Subcutaneous abdominal adipose tissue (tissue), 5 donors: ENCODE results near the gene CATSPERE.
A peak's percentile ranks its signal among the peaks of the same experiment; 100 is the strongest.
"Not testable (repeated sequence)": the region's sequence is repeated elsewhere in the genome, so short reads cannot be mapped to it uniquely, and the experiment has no call there.

ENCODE experiments used
- H3K27ac ChIP-seq: one replicate; pipeline ENCODE4 v1.7.0; 2013; ENCODE audit warnings: low read depth, mild to moderate bottlenecking, inconsistent platforms, low read length, moderate library complexity
- H3K27me3 ChIP-seq, 5 donors: one replicate each; pipeline ENCODE4 v1.7.0; 2013; ENCODE audit warnings: low read length in 5 of 5, inconsistent platforms in 1 of 5; ENCODE audit not compliant: control insufficient read depth in 5 of 5, insufficient read depth in 4 of 5
- H3K36me3 ChIP-seq, 5 donors: one replicate each; pipeline ENCODE4 v1.7.0; 2013; ENCODE audit warnings: low read length in 5 of 5; ENCODE audit not compliant: control insufficient read depth in 5 of 5, insufficient read depth in 5 of 5
- H3K4me1 ChIP-seq, 5 donors: one replicate each; pipeline ENCODE4 v1.7.0; 2013; ENCODE audit warnings: low read length in 5 of 5, mild to moderate bottlenecking in 3 of 5, moderate library complexity in 1 of 5; ENCODE audit not compliant: control insufficient read depth in 5 of 5, insufficient read depth in 5 of 5
- H3K4me3 ChIP-seq, 5 donors: one replicate each; pipeline ENCODE4 v1.7.0; 2013; ENCODE audit warnings: low read length in 5 of 5, low read depth in 1 of 5
- H3K9ac ChIP-seq, 5 donors: one replicate each; pipeline ENCODE4 v1.7.0; 2013; ENCODE audit warnings: low read length in 5 of 5, mild to moderate bottlenecking in 4 of 5, moderate library complexity in 3 of 5
- H3K9me3 ChIP-seq, 5 donors: one replicate each; pipeline ENCODE4 v1.7.0; 2013; ENCODE audit warnings: low read length in 5 of 5; ENCODE audit not compliant: control insufficient read depth in 5 of 5
- donor health status: healthy.
- donor health status: healthy.
- donor health status: healthy.
- donor health status: healthy.
- donor health status: healthy.

CATSPERE gene

DNA sequence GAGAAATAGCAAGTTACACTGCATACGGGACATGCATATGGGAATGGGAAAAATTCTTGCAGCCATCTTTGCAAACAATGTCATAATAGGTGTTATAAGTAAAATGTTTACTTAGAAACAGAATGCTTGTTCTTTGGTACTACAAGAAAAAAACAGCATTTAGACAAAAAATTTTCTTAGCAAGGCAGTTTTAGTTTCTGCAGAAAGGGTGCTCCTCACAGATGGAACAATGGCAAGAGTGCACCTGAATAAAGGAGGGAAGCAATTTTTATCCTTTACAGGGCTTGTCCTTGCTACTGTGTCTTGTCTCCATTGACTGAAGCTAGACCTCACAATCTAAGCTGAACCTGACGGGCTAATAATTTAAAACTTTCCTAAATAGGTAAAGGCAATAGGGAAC lies 112.7 kb downstream of the CATSPERE start:
- H3K4me1 ChIP-seq, result no peaks in the 10 kb centered on the region
- peak overlapping the region in 2 of 5 donors; percentile 6 to 51 for H3K4me3 ChIP-seq
- H3K27ac ChIP-seq, result no peak overlapping the region
- no peak overlapping the region for H3K9ac ChIP-seq
- no peaks in the 10 kb centered on the region for H3K27me3 ChIP-seq
- peaks cover 20 to 45% (median 35%) of the 10 kb centered on the region in 5 donors for H3K9me3 ChIP-seq
- H3K36me3 ChIP-seq, result peaks cover 0 to 3% (median 0%) of the 10 kb centered on the region in 5 donors

DNA sequence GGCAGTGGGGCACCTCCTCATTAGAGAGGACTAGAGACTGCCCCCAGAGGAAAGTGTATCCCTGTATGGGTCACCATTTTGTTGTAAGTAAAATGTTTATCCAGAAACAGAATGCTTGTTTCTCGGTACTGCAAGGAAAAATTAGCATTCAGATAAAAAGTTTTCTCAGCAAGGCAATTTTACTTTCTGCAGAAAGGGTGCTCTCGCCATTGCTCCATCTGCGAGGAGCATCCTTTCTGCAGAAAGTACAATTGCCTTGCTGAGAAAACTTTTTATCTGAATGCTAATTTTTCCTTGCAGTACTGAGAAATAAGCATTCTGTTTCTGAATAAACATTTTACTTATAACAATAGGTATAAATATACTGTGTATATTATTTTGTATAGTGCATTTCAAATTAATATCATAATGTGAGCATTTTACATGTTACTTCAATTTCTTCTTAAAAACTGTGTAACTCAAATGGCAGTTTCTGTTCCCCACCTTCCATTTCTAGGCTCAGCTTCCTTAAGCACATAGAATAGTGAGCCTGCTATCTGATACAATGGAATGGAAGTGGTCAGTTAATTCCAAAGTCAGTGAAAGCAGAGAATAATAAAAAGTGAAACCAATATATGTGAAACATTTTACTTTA lies 115.3 kb downstream of the CATSPERE start:
- H3K4me1 ChIP-seq, result no peaks in the 10 kb centered on the region
- peaks cover 0 to 6% (median 0%) of the 10 kb centered on the region in 5 donors for H3K36me3 ChIP-seq
- no peak overlapping the region for H3K27ac ChIP-seq
- H3K4me3 ChIP-seq, result peak overlapping the region in 3 of 5 donors; percentile 51 to 61 (median 54)
- H3K9me3 ChIP-seq, result peaks cover 20 to 44% (median 35%) of the 10 kb centered on the region in 5 donors
- no peak overlapping the region for H3K9ac ChIP-seq
- H3K27me3 ChIP-seq, result no peaks in the 10 kb centered on the region

DNA sequence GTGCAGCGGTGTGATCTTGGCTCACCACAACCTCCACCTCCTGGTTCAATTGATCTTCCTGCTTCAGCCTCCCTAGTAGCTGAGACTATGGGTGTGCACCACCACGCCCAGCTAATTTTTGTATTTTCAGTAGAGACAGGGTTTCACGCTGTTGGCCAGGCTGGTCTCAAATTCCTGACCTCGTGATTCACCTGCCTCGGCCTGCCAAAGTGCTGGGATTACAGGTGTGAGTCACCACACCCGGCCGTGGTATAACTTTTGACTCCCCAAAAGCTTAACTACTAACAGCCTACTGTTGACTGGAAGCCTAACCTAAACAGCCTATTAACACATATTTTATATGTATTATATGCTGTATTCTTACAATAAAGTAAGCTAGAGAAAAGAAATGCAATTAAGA lies 117.1 kb downstream of the CATSPERE start:
- H3K9ac ChIP-seq, H3K4me1 ChIP-seq, H3K27me3 ChIP-seq, H3K36me3 ChIP-seq, H3K4me3 ChIP-seq, H3K27ac ChIP-seq: not testable (repeated sequence)
- H3K9me3 ChIP-seq, result peaks cover 20 to 40% (median 34%) of the 10 kb centered on the region in 5 donors

DNA sequence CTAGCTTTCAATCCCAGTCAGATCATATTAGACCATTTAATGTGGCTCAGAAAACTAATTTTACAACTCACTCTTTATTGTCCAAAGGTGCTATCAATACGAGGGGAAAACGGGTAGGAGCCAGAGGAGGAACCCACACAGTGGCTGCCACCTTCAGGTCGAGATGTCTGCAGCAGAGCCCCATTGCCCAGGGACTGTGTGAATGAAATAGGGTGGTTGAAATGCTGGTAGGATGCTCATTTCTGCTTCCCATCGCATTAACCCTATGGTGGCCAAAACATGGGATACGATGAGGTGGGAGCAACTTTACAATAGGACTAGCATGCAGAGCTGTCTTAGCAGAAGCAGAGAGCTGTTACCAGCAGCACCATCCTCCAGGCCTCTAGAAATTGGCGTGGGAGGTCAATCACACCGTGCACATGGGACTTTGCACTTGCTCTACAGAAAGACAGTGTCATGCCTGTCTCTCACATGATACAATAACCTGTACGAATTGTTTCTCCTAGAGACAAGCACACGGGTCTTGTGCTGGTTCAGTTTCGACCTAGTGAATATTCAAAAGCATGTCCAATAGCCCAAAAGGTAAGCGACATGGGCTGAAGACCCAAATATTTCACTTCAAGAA lies 122.4 kb downstream of the CATSPERE start:
- H3K36me3 ChIP-seq, result peaks cover 0 to 3% (median 0%) of the 10 kb centered on the region in 5 donors
- H3K27me3 ChIP-seq, result no peaks in the 10 kb centered on the region
- no peak overlapping the region for H3K9ac ChIP-seq
- no peak overlapping the region for H3K27ac ChIP-seq
- H3K9me3 ChIP-seq, result peaks cover 0 to 2% (median 0%) of the 10 kb centered on the region in 5 donors
- no peak overlapping the region for H3K4me3 ChIP-seq
- no peaks in the 10 kb centered on the region for H3K4me1 ChIP-seq

DNA sequence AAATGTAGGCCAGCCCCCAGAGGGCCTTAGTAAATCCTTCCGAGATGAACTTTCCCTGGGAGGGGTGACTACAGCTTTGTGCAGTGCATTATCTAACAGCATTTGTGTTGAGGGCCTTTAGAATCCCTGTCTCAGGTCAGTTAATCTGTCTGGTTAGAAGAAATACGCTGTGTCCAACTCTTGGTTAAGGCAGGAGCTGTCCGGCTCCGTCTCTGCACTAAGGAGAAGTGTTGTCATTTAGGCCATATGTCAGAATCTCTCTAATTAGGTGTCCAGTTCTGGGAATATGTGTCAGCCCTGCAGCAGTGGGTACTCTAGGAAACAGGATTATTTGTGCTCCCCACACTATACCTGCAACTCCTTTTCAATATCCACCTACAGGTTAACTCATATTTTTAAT lies 124.8 kb downstream of the CATSPERE start:
- no peak overlapping the region for H3K27ac ChIP-seq
- H3K9ac ChIP-seq, result no peak overlapping the region
- H3K4me1 ChIP-seq, result no peaks in the 10 kb centered on the region
- no peak overlapping the region for H3K4me3 ChIP-seq
- H3K27me3 ChIP-seq, result no peaks in the 10 kb centered on the region
- peaks cover 0 to 7% (median 4%) of the 10 kb centered on the region in 5 donors for H3K9me3 ChIP-seq
- H3K36me3 ChIP-seq, result peaks cover 0 to 2% (median 0%) of the 10 kb centered on the region in 5 donors

DNA sequence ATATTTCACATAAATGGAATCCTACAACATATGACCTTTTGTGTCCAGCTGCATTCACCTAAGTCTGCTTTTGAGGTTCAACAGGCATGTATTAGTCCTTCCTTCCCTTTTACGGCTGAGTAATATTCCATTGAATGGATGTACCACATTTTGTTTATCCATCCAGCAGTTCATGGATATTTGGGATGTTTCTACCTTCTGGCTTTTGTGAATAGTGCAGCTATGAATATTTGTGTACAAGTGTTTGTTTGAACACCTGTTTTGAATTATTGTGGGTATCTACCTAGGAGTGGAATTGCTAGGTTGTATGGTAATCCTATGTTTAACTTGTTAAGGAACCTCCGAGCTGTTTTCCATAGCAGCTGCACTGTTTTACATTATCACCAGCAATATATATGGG lies 129.6 kb downstream of the CATSPERE start:
- Histone ChIP-seq H3K9ac (no peak overlapping the region), H3K4me3 (no peak overlapping the region), H3K9me3 (peaks cover 0 to 7% (median 4%) of the 10 kb centered on the region in 5 donors), H3K4me1 (no peaks in the 10 kb centered on the region), H3K27ac (no peak overlapping the region), H3K36me3 (no peaks in the 10 kb centered on the region), H3K27me3 (no peaks in the 10 kb centered on the region)

DNA sequence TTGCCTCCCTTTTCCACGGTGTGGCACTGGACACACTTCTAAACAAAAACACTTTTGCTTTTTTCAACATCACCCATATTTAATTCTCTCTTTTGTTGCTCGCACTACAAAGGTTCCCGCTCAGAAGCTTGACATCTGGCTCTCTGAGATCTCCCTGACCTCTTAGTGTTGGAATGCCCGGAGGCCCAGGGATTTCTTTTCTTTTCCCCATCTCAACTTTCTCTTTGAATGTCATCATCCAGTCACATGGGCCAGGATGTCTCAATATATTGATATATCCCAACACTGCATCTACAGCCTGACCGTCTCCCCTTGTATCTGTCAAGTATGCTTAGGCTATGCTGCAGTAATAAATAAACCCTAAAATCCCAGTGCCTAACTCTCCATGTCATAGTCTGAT lies 137.5 kb downstream of the CATSPERE start:
- H3K9ac ChIP-seq, result no peak overlapping the region
- H3K4me3 ChIP-seq, result no peak overlapping the region
- H3K4me1 ChIP-seq, result no peaks in the 10 kb centered on the region
- H3K27me3 ChIP-seq, result no peaks in the 10 kb centered on the region
- no peak overlapping the region for H3K27ac ChIP-seq
- no peaks in the 10 kb centered on the region for H3K36me3 ChIP-seq
- no peaks in the 10 kb centered on the region for H3K9me3 ChIP-seq

DNA sequence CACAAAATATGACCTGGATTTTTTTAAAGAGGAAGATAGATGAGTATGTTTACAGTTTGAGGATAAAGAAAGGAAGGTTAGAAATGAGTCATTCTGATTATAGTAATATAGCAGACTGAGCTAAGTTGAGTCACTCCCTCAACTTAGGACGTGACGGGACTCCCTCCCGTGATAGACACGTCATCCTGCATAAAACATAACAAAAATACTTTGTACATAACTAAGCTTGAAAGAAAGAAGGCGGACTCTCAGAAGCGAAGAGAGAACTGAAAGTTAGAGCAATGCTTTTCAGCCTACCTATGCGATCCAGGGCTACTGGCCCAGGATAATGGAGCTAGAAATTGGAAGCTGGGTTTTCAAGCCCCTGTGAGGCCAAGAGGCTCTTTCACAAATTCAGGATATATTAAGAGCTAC lies 138.9 kb downstream of the CATSPERE start:
- no peak overlapping the region for H3K4me3 ChIP-seq

DNA sequence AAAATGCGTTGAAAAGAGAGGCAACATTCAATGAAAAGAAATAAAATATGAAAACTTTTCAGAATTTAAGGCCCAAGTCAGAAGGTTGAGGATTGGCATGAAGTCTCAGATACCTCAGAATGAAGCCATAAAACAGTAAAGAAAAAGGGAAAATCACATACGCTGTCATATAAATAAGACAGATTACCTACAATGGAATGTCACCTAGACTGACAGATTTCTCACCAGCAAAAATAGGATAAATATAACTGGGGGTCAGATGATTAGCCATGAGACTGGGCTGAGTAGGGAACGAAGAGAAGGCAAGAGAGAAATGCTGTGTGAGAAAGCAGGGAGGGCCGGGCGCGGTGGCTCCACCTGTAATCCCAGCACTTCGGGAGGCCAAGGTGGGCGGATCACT lies 140.3 kb downstream of the CATSPERE start:
- H3K9ac ChIP-seq, result no peak overlapping the region
- H3K4me1 ChIP-seq, result no peaks in the 10 kb centered on the region
- H3K36me3 ChIP-seq, result no peaks in the 10 kb centered on the region
- H3K4me3 ChIP-seq, result no peak overlapping the region
- H3K27me3 ChIP-seq, result no peaks in the 10 kb centered on the region
- no peak overlapping the region for H3K27ac ChIP-seq
- H3K9me3 ChIP-seq, result no peaks in the 10 kb centered on the region

More for the DNA sequence above, 138.9 kb downstream of the CATSPERE start:
- Histone ChIP-seq H3K9me3 (no peaks in the 10 kb centered on the region), H3K9ac (no peak overlapping the region), H3K27ac (no peak overlapping the region), H3K36me3 (no peaks in the 10 kb centered on the region), H3K4me1 (no peaks in the 10 kb centered on the region), H3K27me3 (no peaks in the 10 kb centered on the region)

DNA sequence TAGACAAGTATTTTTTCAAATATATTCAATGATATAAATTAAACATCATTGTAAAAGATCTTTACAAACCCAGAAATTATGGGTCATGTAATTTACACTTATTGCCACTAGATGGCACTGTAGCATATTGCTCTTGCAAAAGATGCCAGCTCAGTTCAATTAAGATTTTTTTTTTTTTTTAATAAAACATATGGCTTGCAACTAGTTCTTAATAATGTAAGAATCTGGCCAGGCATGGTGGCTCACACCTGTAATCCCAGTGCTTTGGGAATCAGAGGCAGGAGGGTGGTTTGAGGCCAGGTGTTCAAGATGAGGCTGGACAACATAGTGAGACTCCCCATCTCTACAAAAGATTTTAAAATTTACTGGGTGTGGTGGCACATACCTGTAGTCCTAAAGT lies 142.4 kb downstream of the CATSPERE start:
- no peaks in the 10 kb centered on the region for H3K4me1 ChIP-seq
- H3K4me3 ChIP-seq, result no peak overlapping the region
- H3K27me3 ChIP-seq, result no peaks in the 10 kb centered on the region
- H3K36me3 ChIP-seq, result no peaks in the 10 kb centered on the region
- no peaks in the 10 kb centered on the region for H3K9me3 ChIP-seq
- H3K27ac ChIP-seq, result no peak overlapping the region
- no peak overlapping the region for H3K9ac ChIP-seq
